ENCODE measurements around the gene XPR1.

XPR1 gene

GRCh38 chr1:180898441-180899219, 266.8 kb downstream of the XPR1 start:
- Histone ChIP-seq H3K27me3 (ENCODE audit: insufficient read depth, low read depth, severe bottlenecking) (no peaks in the 10 kb centered on the region), H3K27ac (no peak overlapping the region), H3K4me3 (ENCODE audit: low read depth, low read length) (no peak overlapping the region), H3K36me3 (no peaks in the 10 kb centered on the region), H3K9me3 (ENCODE audit: severe bottlenecking) (no peaks in the 10 kb centered on the region)
- TF ChIP-seq CTCF (IDR thresholded peaks at IDR 0.05; ENCODE audit: low read depth, low read length), result no peak
- no peak for DNase-seq

GRCh38 chr1:180899262-180899661, 267.4 kb downstream of the XPR1 start:
- Histone ChIP-seq H3K36me3 (no peaks in the 10 kb centered on the region), H3K27me3 (ENCODE audit: insufficient read depth, low read depth, severe bottlenecking) (no peaks in the 10 kb centered on the region), H3K4me3 (ENCODE audit: low read depth, low read length) (no peak overlapping the region), H3K27ac (no peak overlapping the region), H3K9me3 (ENCODE audit: severe bottlenecking) (no peaks in the 10 kb centered on the region)
- DNase-seq, result peak; percentile 12
- no peak for TF ChIP-seq CTCF (IDR thresholded peaks at IDR 0.05; ENCODE audit: low read depth, low read length)

- Histone ChIP-seq H3K27me3 (ENCODE audit: insufficient read depth, low read depth, severe bottlenecking) (no peaks in the 10 kb centered on the region), H3K4me3 (ENCODE audit: low read depth, low read length) (no peak overlapping the region), H3K36me3 (no peaks in the 10 kb centered on the region), H3K9me3 (ENCODE audit: severe bottlenecking) (no peaks in the 10 kb centered on the region), H3K27ac (no peak overlapping the region)
- TF ChIP-seq CTCF (IDR thresholded peaks at IDR 0.05; ENCODE audit: low read depth, low read length), result no peak
- DNase-seq, result no peak
These were observed 269.5 kb downstream of the XPR1 start for GRCh38 chr1:180901076-180901990.

- no peaks in the 10 kb centered on the region for H3K36me3 ChIP-seq
- no peak overlapping the region for H3K27ac ChIP-seq
- no peak for DNase-seq
- TF ChIP-seq CTCF (IDR thresholded peaks at IDR 0.05; ENCODE audit: low read depth, low read length), result no peak
- H3K4me3 ChIP-seq (ENCODE audit: low read depth, low read length), result no peak overlapping the region
- H3K9me3 ChIP-seq (ENCODE audit: severe bottlenecking), result no peaks in the 10 kb centered on the region
- H3K27me3 ChIP-seq (ENCODE audit: insufficient read depth, low read depth, severe bottlenecking), result no peaks in the 10 kb centered on the region
These were observed 270.7 kb downstream of the XPR1 start for GRCh38 chr1:180902541-180902940.

- no peak overlapping the region for H3K27ac ChIP-seq
- DNase-seq, result no peak
- no peaks in the 10 kb centered on the region for H3K27me3 ChIP-seq (ENCODE audit: insufficient read depth, low read depth, severe bottlenecking)
- no peaks in the 10 kb centered on the region for H3K36me3 ChIP-seq
- no peaks in the 10 kb centered on the region for H3K9me3 ChIP-seq (ENCODE audit: severe bottlenecking)
- no peak for TF ChIP-seq CTCF (IDR thresholded peaks at IDR 0.05; ENCODE audit: low read depth, low read length)
- no peak overlapping the region for H3K4me3 ChIP-seq (ENCODE audit: low read depth, low read length)
These were observed 274.1 kb downstream of the XPR1 start for GRCh38 chr1:180905927-180906326.
